GM12892 (cell line): ENCODE results near the gene RIN3.
A peak's percentile ranks its signal among the peaks of the same experiment; 100 is the strongest.

Source experiments
- POLR2A ChIP-seq: IDR thresholded peaks from 2 replicates; pipeline ENCODE4 v1.6.1; 2011; ENCODE audit warnings: low read depth, low read length, control low read depth
- POLR2AphosphoS5 ChIP-seq: IDR thresholded peaks from 2 replicates; pipeline ENCODE4 v1.6.1; 2011; ENCODE audit warnings: low read depth, low read length, control low read depth

GRCh38 chr14:92513204-92513965 lies at the start of gene RIN3:
- peak; percentile 71; the same call in 1 of the 2 replicates for TF ChIP-seq POLR2A
- TF ChIP-seq POLR2AphosphoS5, result 0 out of 2 replicates have a peak, but pooled peaks have one; percentile 30
